KOPT-K1 (cell line): ENCODE data around the gene THRB.

Experiments
- H3K27ac ChIP-seq: fragments of 200-600 bp; sonication (generic); 2 replicates; pipeline ENCODE4 v1.5.1; 2016; ENCODE audit warnings: antibody characterized with exemption, mild to moderate bottlenecking, low read depth, low read length; ENCODE audit not compliant: poor library complexity, severe bottlenecking
- H3K36me3 ChIP-seq: fragments of 200-600 bp; sonication (generic); 2 replicates; pipeline ENCODE4 v1.5.1; 2017; ENCODE audit warnings: antibody characterized with exemption, mild to moderate bottlenecking, low read length, moderate library complexity; ENCODE audit not compliant: insufficient read depth
- H3K9me3 ChIP-seq: fragments of 200-600 bp; sonication (generic); 2 replicates; pipeline ENCODE4 v1.5.1; 2017; ENCODE audit warnings: antibody characterized with exemption, low read length, mild to moderate bottlenecking; ENCODE audit not compliant: insufficient read depth, poor library complexity, severe bottlenecking

The THRB gene

DNA sequence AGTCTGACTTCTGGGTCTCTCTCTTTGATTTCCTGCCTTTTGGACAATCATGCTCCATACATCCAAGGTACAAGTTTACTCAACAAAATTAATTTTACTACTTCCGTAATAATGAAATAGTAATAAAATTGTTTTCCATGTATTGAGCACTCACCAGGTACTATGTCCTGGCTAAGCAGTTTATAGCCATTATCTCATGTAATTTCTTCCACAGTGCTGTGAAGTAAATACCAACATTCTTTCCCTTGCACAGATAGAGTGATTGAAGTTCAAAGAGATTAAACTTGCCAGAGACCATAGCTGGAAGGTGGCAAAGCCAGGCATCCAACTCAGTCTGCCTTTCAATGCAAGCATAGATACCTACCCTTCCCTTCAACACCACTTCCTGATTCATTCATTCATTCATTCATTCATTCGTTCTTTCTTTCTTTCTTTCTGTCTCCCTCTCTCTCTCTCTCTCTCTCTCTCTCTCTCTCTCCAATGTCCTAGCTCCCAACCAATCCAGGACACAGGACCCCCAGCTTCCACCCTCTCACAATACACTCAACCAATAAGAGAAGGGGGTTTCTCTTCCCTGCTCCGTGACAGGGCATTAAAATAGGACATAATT is 12.4 kb downstream of the THRB start:
- H3K9me3 ChIP-seq, result no peaks in the 10 kb centered on the region
- H3K27ac ChIP-seq, result no peak overlapping the region
- no peaks in the 10 kb centered on the region for H3K36me3 ChIP-seq

DNA sequence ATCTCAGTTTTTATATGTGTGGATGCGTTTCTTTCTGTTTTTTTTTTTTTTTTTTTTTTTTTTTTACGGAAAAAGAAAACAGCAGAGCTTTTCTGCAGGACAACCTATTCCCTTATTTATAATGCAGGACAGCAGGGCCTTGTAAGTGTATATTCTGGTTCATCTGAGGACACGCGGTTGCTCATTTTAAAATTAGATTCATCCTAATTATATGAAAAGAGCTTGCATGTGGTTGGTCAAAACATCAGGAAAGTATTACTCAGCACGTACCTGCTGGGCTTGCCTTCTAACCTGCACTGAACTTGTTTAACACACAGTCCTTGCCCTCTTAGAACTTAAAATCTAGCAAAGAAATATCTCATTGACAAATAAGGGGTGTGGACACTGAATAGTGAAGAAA is 13.5 kb downstream of the THRB start:
- H3K9me3 ChIP-seq, result no peaks in the 10 kb centered on the region
- H3K27ac ChIP-seq, result no peak overlapping the region
- H3K36me3 ChIP-seq, result no peaks in the 10 kb centered on the region

DNA sequence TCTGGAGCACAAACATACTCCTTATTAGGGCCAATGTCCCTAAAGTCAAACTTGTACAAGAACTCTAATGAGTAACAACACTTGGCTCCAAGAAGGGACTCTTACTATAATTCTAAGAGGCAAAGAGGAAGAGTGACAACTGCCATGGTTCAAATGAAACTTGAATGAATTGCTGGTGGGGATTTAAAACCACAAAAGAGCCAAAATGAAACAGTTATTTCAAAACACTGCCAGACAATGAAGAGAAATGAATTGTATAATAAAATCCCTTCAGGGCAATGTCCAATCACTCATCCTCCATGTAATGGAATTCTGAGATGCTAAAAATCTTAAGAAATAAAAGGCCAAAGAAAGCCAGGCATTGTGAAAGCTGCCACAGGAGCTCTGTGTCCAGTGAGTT is 14.2 kb downstream of the THRB start:
- Histone ChIP-seq H3K36me3 (no peaks in the 10 kb centered on the region), H3K27ac (no peak overlapping the region), H3K9me3 (no peaks in the 10 kb centered on the region)

DNA sequence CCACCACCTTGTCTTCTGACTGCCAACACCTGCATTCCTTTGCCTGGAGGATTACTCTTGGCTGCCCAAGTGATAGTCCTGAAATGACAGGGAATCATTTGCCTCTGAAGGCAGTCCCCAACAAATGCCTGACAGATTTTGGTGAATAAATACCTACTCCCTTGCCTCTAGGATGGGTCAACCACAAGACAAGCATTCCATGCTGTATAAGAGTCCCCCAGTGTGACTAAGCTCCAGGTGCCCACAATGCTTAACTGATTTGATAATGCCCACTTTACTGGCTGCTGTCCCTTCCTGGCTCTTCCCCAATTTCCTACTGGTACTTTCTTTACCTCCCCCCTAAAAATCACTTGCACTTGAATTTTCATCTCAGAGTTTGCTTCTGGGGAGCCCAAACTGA is 14.8 kb downstream of the THRB start:
- H3K9me3 ChIP-seq, result no peaks in the 10 kb centered on the region
- H3K36me3 ChIP-seq, result no peaks in the 10 kb centered on the region
- no peak overlapping the region for H3K27ac ChIP-seq

DNA sequence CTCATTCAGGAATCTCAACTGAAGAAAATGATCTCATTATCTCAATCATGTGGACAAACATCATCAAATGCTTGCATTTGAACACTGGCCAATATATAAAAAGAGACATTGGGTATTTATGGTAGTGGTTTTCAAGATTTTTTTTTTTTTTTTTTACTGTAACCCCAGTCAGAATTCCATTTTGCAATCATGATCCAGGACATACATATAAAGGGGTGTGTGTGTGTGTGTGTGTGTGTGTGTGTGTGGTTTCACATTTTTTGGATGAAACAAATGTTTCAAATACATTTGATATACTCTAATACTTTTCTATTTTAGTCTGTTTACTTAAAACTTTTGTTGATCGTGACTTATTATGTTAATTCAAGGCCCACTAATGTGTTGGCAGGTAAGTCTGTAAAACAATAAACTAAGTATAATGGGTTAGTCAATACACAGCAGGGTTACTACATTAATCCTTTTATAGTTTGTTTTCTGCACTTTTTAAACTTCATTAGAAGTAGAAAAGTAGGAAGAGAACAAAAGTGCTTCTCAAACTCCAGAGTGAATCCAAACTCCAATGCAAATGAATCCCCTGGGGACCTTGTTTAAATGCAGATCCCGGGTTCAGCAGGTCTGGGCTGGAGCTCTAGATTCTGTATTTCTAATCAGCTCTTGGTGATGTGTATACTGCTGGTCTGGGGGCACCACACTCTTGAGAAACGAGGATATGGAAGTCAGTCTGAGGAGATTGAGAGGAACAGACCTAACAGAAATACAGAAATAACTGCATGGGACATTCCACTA is 17.6 kb downstream of the THRB start:
- H3K36me3 ChIP-seq, result no peaks in the 10 kb centered on the region

DNA sequence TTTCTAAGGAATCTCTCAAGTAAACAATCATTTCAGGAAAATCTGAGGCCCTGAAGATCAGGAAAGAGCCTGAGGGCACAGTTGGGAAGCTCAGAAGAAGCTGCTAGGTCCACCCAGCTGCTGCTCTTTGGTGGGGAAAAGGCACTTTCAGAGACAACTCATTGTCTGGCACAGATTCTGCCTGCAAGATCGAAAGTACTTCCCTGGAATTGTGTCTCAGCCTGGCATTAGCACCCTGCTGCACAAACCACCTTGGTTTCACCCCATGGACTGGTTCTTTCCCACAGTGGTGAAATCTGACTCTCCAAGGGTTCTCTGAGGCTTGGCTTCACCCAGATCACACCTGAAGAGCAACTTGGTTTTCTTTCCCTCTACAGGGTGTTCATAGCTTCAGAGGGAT is 18.7 kb downstream of the THRB start:
- Histone ChIP-seq H3K27ac (no peak overlapping the region), H3K36me3 (no peaks in the 10 kb centered on the region), H3K9me3 (no peaks in the 10 kb centered on the region)

More for the DNA sequence above, 17.6 kb downstream of the THRB start:
- no peak overlapping the region for H3K27ac ChIP-seq
- H3K9me3 ChIP-seq, result no peaks in the 10 kb centered on the region

DNA sequence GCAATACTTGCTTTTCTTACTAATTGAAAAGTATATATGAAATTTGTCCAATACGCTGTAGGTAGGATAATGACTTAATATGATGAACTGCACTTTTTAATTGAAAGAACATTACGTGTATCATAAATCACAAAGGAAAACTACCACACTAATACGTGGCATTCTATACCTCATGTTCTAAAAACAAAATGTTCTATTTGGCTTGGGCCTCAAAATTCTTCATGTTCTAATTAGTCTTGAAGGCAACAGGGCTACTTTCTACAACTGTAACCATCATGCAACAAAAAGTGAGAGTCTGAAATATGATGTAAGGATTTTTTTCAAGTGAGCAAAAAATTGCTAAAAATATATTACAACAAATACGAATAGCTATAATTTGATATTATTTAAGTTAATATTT is 19.8 kb downstream of the THRB start:
- Histone ChIP-seq H3K9me3 (no peaks in the 10 kb centered on the region), H3K27ac (no peak overlapping the region), H3K36me3 (no peaks in the 10 kb centered on the region)

DNA sequence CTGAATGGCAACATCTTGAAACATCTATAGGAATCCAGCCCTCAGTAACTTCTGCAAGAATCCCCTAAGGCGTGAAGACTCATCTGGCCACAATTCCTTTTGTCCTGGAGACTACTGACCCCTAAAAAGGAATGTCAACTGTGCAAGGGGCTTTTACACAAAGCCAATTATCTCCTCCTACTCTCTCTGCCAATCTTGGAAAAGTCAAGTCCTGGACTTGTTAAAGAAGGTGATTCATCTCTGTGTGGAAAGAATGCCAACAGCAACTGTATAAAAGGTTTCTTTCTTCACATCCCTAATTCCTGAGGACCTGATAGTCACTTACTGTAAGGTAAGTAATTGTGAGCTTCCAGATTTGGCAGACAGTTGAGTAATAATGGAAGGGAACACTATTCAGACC is 22.3 kb downstream of the THRB start:
- H3K27ac ChIP-seq, result no peak overlapping the region
- H3K36me3 ChIP-seq, result no peaks in the 10 kb centered on the region

DNA sequence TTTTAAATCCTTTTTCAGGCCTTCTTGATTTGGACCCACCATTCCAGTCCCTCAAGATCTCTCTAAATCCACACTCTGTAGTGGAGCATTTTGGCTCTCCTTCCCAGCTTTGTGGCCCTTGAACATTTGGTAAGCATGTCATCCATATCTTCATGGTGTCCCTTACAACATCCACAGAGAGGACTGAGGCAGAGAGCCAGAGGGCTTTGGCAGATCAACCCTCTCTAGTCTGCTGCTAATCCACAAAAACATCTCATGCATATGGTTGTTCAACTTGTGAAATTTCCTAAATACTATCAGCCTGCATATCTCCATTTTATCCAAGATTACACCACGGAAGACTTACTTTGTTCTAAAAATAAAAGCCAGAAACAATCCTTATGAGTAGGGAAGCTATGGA is 23.2 kb downstream of the THRB start:
- Histone ChIP-seq H3K27ac (no peak overlapping the region), H3K9me3 (no peaks in the 10 kb centered on the region), H3K36me3 (no peaks in the 10 kb centered on the region)

More for the DNA sequence above, 22.3 kb downstream of the THRB start:
- no peaks in the 10 kb centered on the region for H3K9me3 ChIP-seq

DNA sequence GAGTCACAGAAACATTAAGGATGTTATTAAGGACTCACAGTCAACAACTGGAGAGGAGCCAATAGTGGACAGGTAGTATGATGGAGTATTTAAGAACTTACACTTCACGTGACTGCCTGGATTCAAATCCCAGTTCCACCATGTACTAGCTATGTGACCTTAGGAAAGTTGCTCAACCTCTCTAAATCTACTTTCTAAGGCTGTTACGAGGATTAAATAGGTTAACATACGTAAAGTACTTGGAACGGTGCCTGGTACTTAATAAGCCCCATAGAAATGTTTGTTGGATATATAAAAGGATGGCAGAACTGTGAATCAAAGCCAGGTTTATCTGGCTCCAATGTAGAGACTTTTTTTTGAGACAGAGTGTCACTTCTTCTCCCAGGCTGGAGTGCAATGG is 24.4 kb downstream of the THRB start:
- no peak overlapping the region for H3K27ac ChIP-seq
- no peaks in the 10 kb centered on the region for H3K9me3 ChIP-seq
- H3K36me3 ChIP-seq, result no peaks in the 10 kb centered on the region

DNA sequence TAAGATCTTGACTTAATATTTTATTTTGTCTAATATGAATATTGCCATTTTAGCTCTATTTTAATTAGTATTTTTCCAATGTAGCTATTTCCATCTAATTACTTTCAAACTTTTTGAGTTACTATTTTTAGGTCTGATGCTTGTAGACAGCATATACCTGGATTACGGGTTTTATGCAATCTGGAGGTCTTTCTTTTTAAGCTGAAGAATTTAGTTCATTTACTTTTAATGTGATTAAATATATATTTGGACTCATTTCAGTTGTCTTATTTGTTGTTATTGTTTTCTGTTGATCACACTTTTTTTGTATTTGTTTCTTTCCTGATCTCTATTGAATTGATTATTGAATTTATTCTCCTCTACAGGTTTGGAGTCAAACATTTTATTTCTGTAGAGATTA is 30.3 kb downstream of the THRB start:
- H3K36me3 ChIP-seq, result no peaks in the 10 kb centered on the region

DNA sequence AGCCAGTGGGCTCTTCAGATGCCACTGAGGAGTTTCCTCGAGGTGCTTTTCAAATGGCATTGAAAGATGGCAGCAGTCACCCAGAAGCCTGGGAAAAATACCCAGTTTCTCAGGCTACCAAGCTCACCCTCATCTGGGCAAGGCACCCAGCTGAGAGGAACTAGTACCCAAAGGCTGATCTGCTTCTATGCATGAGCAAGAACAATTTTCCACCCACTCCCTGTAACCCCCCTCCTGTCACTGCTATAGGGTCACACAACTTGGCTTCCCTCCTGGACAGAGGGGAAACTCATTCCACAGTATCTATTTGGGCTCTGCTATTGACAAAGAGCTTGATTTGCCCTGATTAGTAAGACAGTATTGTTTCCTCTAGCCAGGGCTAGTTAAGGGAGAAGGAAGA is 31.9 kb downstream of the THRB start:
- no peaks in the 10 kb centered on the region for H3K36me3 ChIP-seq
- no peaks in the 10 kb centered on the region for H3K9me3 ChIP-seq
- H3K27ac ChIP-seq, result no peak overlapping the region

More for the DNA sequence above, 30.3 kb downstream of the THRB start:
- Histone ChIP-seq H3K27ac (no peak overlapping the region), H3K9me3 (no peaks in the 10 kb centered on the region)

DNA sequence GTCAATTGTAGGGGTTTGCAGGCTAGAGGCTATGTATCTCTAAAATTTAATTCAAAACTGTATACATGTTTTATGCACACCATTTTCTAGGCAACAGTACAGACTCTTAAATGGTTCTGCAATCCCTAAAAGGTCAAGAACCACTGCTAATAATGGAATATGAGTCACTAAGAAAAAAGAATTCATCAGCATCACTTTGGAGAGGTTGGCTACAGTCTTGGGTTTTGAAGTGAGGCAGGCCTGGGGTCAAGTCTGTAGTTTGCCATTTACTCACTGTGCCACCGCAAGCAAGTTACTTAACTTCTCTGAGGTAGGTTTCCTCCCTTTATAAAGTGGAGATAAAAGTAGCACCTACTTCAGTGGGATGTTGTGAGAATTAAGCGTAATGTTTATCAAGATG is 33.7 kb downstream of the THRB start:
- H3K27ac ChIP-seq, result no peak overlapping the region

DNA sequence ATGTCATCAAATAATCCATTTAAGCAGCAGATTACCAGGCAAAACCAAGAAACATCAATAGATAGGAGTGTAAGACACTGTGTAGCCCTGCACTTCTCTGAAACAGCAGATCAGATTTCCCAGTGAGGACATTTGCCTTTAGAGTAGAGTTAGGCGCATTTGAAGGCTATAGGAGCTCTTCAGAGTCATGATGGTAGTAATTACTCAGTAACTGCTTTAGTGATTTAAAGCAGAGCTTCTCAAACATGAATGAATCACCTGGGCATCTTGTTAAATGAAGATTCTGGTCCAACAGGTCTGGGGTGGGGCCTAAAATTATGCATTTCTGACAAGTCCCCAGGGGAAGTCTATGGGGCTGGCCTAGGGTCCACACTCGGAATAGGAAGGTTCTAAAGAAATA is 36.9 kb downstream of the THRB start:
- Histone ChIP-seq H3K9me3 (no peaks in the 10 kb centered on the region), H3K36me3 (no peaks in the 10 kb centered on the region), H3K27ac (no peak overlapping the region)

More for the DNA sequence above, 33.7 kb downstream of the THRB start:
- no peaks in the 10 kb centered on the region for H3K36me3 ChIP-seq
- no peaks in the 10 kb centered on the region for H3K9me3 ChIP-seq

DNA sequence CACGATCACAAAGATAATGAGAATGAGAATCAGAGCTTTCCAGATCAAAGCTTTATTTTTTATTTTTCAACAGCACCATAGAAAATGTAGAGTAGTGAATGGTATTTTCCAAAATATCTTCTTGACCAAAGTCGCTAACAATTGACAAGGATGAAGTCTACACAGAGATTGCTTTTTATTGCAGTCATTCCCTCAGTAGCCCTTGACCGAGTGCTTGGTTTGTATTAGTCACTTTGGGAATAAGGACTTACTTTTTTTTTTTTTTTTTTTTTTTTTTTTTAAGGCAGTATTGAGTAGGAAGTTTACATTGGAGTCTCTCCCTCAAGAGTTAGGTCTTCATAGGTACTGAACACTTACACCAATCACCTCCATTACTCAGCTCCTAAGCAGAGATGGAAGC is 39.8 kb downstream of the THRB start:
- Histone ChIP-seq H3K9me3 (no peaks in the 10 kb centered on the region), H3K36me3 (no peaks in the 10 kb centered on the region), H3K27ac (no peak overlapping the region)

DNA sequence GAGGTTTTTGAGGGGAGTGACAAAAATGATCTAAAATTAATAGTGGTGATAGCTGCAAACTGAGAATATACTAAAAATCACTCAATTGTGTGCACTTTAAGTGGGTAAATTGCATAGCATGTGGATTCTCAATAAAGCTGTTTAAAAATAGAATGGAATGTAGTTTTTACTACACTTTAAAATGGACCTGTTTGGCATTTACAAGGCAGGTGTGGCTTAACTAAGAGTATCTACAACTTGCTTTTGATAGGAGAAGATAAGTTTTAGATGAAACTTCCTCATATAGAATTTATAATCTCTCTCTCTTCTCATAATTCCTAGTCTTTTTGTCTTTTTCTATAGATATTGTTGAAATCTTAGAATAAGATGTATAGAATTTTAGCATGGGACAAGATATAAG is 40.3 kb downstream of the THRB start:
- Histone ChIP-seq H3K9me3 (no peaks in the 10 kb centered on the region), H3K36me3 (no peaks in the 10 kb centered on the region), H3K27ac (no peak overlapping the region)
